ENCODE measurements around the gene PDCD1LG2.
A peak's percentile ranks its signal among the peaks of the same experiment; 100 is the strongest.

PDCD1LG2 gene

GRCh38 chr9:5531101-5531882 is 21.0 kb downstream of the PDCD1LG2 start:
- DNase-seq (ENCODE audit: low spot score): no peak

GRCh38 chr9:5532306-5532705 is 22.0 kb downstream of the PDCD1LG2 start:
- no peak for DNase-seq (ENCODE audit: low spot score)

- DNase-seq (ENCODE audit: low spot score): no peak
Observed at GRCh38 chr9:5532790-5533189, 22.5 kb downstream of the PDCD1LG2 start.

- DNase-seq (ENCODE audit: low spot score): no peak
Observed at GRCh38 chr9:5536684-5537083, 26.4 kb downstream of the PDCD1LG2 start.

GRCh38 chr9:5543875-5544702 is 33.8 kb downstream of the PDCD1LG2 start:
- no peak for DNase-seq (ENCODE audit: low spot score)

- peak; percentile 67 for DNase-seq (ENCODE audit: low spot score)
Observed at GRCh38 chr9:5549658-5550650, 39.6 kb downstream of the PDCD1LG2 start.

GRCh38 chr9:5551368-5552150 is 41.2 kb downstream of the PDCD1LG2 start:
- no peak for DNase-seq (ENCODE audit: low spot score)

GRCh38 chr9:5552301-5552700 is 42.0 kb downstream of the PDCD1LG2 start:
- no peak for DNase-seq (ENCODE audit: low spot score)

- no peak for DNase-seq (ENCODE audit: low spot score)
Observed at GRCh38 chr9:5553211-5553610, 42.9 kb downstream of the PDCD1LG2 start.

- no peak for DNase-seq (ENCODE audit: low spot score)
Observed at GRCh38 chr9:5554254-5554653, 43.9 kb downstream of the PDCD1LG2 start.

- DNase-seq (ENCODE audit: low spot score): no peak
Observed at GRCh38 chr9:5556101-5556705, 45.9 kb downstream of the PDCD1LG2 start.

- no peak for DNase-seq (ENCODE audit: low spot score)
Observed at GRCh38 chr9:5557606-5558587, 47.6 kb downstream of the PDCD1LG2 start.

GRCh38 chr9:5559659-5560058 is 49.3 kb downstream of the PDCD1LG2 start:
- DNase-seq (ENCODE audit: low spot score): no peak

- DNase-seq (ENCODE audit: low spot score): no peak
Observed at GRCh38 chr9:5560443-5561100, 50.2 kb downstream of the PDCD1LG2 start.

- DNase-seq (ENCODE audit: low spot score): no peak
Observed at GRCh38 chr9:5561828-5562488, 51.6 kb downstream of the PDCD1LG2 start.

- DNase-seq (ENCODE audit: low spot score): no peak
Observed at GRCh38 chr9:5562806-5563416, 52.6 kb downstream of the PDCD1LG2 start.

- no peak for DNase-seq (ENCODE audit: low spot score)
Observed at GRCh38 chr9:5563417-5563815, 53.1 kb downstream of the PDCD1LG2 start.

- DNase-seq (ENCODE audit: low spot score): no peak
Observed at GRCh38 chr9:5563886-5564285, 53.6 kb downstream of the PDCD1LG2 start.
